Neural cell (in vitro differentiated cells): ENCODE measurements around the gene HOOK1. TPM values are rescaled to one million over a fixed set of nuclear protein-coding genes. Genes with fewer than 3 reads are reported as not detected.

Source experiments
- H2AFZ ChIP-seq: fragments of 200-600, 300-800 bp; sonication (generic), shearing (Covaris generic); 2 replicates; pipeline ENCODE4 v1.6.0; 2014; ENCODE audit warnings: low read depth, mild to moderate bottlenecking, antibody characterized with exemption, low read length, moderate library complexity
- H3F3A ChIP-seq: fragments of 200-600 bp; shearing (Covaris generic); 2 replicates; pipeline ENCODE4 v1.6.1; 2016; ENCODE audit warnings: mild to moderate bottlenecking, moderate library complexity, mixed read lengths, antibody characterized with exemption, low read length; ENCODE audit not compliant: insufficient read depth, poor library complexity, severe bottlenecking
- H3K27ac ChIP-seq: fragments of 200-600, 300-800 bp; sonication (generic), shearing (Covaris generic); 2 replicates; pipeline ENCODE4 v1.5.1; 2014; ENCODE audit warnings: mild to moderate bottlenecking, low read length, moderate library complexity
- H3K27me3 ChIP-seq: fragments of 300-800, 200-600 bp; sonication (generic), shearing (Covaris generic); 2 replicates; pipeline ENCODE4 v1.6.0; 2014; ENCODE audit warnings: mild to moderate bottlenecking, low read depth, low read length, moderate library complexity; ENCODE audit not compliant: insufficient read depth
- H3K36me3 ChIP-seq: fragments of 300-800, 200-600 bp; sonication (generic), shearing (Covaris generic); 2 replicates; pipeline ENCODE4 v1.5.1; 2014; ENCODE audit warnings: mild to moderate bottlenecking, antibody characterized with exemption, low read length, moderate library complexity; ENCODE audit not compliant: insufficient read depth
- H3K4me2 ChIP-seq: fragments of 300-800, 200-600 bp; sonication (generic), shearing (Covaris generic); 2 replicates; pipeline ENCODE4 v1.6.0; 2014; ENCODE audit warnings: mild to moderate bottlenecking, low read length
- H3K4me3 ChIP-seq: fragments of 300-800, 200-600 bp; sonication (generic), shearing (Covaris generic); 2 replicates; pipeline ENCODE4 v1.5.1; 2014; ENCODE audit warnings: mild to moderate bottlenecking, low read length, moderate library complexity
- H3K79me2 ChIP-seq: fragments of 200-600 bp; shearing (Covaris generic); replicated peaks from 2 replicates; pipeline ENCODE4 v1.6.0; 2014; ENCODE audit warnings: mild to moderate bottlenecking, low read length, moderate library complexity; ENCODE audit not compliant: insufficient read depth
- H3K9ac ChIP-seq: fragments of 300-800, 200-600 bp; sonication (generic), shearing (Covaris generic); 2 replicates; pipeline ENCODE4 v1.6.1; 2016; ENCODE audit warnings: mild to moderate bottlenecking, low read length, mixed read lengths
- H3K9me2 ChIP-seq: fragments of 200-600 bp; shearing (Covaris generic); 2 replicates; pipeline ENCODE4 v1.6.1; 2016; ENCODE audit warnings: mild to moderate bottlenecking, low read length, mixed read lengths; ENCODE audit not compliant: insufficient read depth
- H3K9me3 ChIP-seq: fragments of 200-600, 300-800 bp; sonication (generic), shearing (Covaris generic); 2 replicates; pipeline ENCODE4 v1.6.1; 2016; ENCODE audit warnings: mild to moderate bottlenecking, mixed run types, low read length, moderate library complexity, mixed read lengths
- H4K20me1 ChIP-seq: fragments of 200-600 bp; shearing (Covaris generic); 2 replicates; pipeline ENCODE4 v1.6.1; 2016; ENCODE audit warnings: mild to moderate bottlenecking, mixed run types; ENCODE audit not compliant: insufficient read depth
- EP300 ChIP-seq: fragments of 450-650 bp; conservative IDR thresholded peaks from 2 replicates; pipeline ENCODE4 v1.6.1; 2014; ENCODE audit warnings: antibody characterized with exemption, mild to moderate bottlenecking, moderate library complexity; ENCODE audit not compliant: poor library complexity, severe bottlenecking
- EZH2 ChIP-seq: fragments of 200-600, 300-800 bp; shearing (Covaris generic), sonication (generic); IDR thresholded peaks from 2 replicates; pipeline ENCODE4 v1.6.1; 2014; ENCODE audit warnings: antibody characterized with exemption, low read length, borderline replicate concordance, mild to moderate bottlenecking; ENCODE audit not compliant: insufficient read depth, poor library complexity, severe bottlenecking
- MXI1 ChIP-seq: fragments of 450-650 bp; conservative IDR thresholded peaks from 2 replicates; pipeline ENCODE4 v1.6.1; 2014; ENCODE audit warnings: antibody characterized with exemption, mild to moderate bottlenecking; ENCODE audit not compliant: poor library complexity, severe bottlenecking
- POLR2AphosphoS5 ChIP-seq: IDR thresholded peaks from 2 replicates; pipeline ENCODE4 v1.6.1; 2012
- RAD21 ChIP-seq: fragments of 450-650 bp; conservative IDR thresholded peaks from 2 replicates; pipeline ENCODE4 v1.6.1; 2014; ENCODE audit warnings: antibody characterized with exemption, mild to moderate bottlenecking, moderate library complexity
- SMC3 ChIP-seq: fragments of 450-650 bp; conservative IDR thresholded peaks from 2 replicates; pipeline ENCODE4 v1.6.1; 2014; ENCODE audit warnings: antibody characterized with exemption, mild to moderate bottlenecking, moderate library complexity; ENCODE audit not compliant: poor library complexity
- TAF1 ChIP-seq: IDR thresholded peaks from 2 replicates; pipeline ENCODE4 v1.6.1; 2012; ENCODE audit warnings: low read depth
- polyA plus RNA-seq: library from polyadenylated mRNA; depleted of rRNA; stranded (reverse); fragments of >200 nt; gene quantifications from 2 replicates; pipeline ENCODE4 v1.2.3, GENCODE V29; 2014
- TF ChIP-seq, protein P1 (sequence below): fragments of 450-650 bp; IDR thresholded peaks from 2 replicates; pipeline ENCODE4 v1.5.1; 2014; ENCODE audit warnings: antibody characterized with exemption, mild to moderate bottlenecking, moderate library complexity; ENCODE audit not compliant: poor library complexity, severe bottlenecking
- TF ChIP-seq, protein P2 (sequence below): IDR thresholded peaks from 2 replicates; pipeline ENCODE4 v1.6.1; 2012; ENCODE audit warnings: borderline replicate concordance

The HOOK1 gene
- polyA plus RNA-seq, 1 donor from 2014 or later: 27.5 TPM

DNA sequence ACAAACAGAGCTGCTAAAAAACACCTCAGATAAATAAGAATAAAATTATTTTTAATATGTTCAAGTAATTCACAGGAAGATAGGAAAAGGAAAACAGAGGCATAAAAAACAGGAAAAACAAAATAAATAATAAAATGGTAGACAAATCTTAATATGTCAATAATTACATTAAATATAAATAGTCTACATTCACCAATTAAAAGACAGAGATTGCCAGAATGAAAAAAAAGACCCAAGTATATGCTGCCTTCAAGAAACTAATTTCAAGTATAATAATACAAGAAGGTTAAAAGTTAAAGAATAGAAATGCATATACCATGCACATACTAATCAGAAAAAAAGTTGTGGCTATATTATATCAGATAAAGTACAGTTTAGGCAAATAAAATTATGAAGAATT is 109.9 kb downstream of the HOOK1 start:
- no peaks in the 10 kb centered on the region for H3K27me3 ChIP-seq
- no peak overlapping the region for H3K27ac ChIP-seq
- no peaks in the 10 kb centered on the region for H3F3A ChIP-seq
- no peaks in the 10 kb centered on the region for H3K9me3 ChIP-seq
- H3K9me2 ChIP-seq: no peaks in the 10 kb centered on the region
- H2AFZ ChIP-seq: no peak overlapping the region
- H3K4me3 ChIP-seq: no peak overlapping the region
- no peak for TF ChIP-seq EZH2
- TF ChIP-seq, protein P1, sequence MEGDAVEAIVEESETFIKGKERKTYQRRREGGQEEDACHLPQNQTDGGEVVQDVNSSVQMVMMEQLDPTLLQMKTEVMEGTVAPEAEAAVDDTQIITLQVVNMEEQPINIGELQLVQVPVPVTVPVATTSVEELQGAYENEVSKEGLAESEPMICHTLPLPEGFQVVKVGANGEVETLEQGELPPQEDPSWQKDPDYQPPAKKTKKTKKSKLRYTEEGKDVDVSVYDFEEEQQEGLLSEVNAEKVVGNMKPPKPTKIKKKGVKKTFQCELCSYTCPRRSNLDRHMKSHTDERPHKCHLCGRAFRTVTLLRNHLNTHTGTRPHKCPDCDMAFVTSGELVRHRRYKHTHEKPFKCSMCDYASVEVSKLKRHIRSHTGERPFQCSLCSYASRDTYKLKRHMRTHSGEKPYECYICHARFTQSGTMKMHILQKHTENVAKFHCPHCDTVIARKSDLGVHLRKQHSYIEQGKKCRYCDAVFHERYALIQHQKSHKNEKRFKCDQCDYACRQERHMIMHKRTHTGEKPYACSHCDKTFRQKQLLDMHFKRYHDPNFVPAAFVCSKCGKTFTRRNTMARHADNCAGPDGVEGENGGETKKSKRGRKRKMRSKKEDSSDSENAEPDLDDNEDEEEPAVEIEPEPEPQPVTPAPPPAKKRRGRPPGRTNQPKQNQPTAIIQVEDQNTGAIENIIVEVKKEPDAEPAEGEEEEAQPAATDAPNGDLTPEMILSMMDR: no peak
- no peak for TF ChIP-seq SMC3
- no peak for TF ChIP-seq TAF1
- TF ChIP-seq RAD21: no peak
- TF ChIP-seq POLR2AphosphoS5: no peak
- TF ChIP-seq EP300: no peak
- no peak for TF ChIP-seq MXI1
- TF ChIP-seq, protein P2, sequence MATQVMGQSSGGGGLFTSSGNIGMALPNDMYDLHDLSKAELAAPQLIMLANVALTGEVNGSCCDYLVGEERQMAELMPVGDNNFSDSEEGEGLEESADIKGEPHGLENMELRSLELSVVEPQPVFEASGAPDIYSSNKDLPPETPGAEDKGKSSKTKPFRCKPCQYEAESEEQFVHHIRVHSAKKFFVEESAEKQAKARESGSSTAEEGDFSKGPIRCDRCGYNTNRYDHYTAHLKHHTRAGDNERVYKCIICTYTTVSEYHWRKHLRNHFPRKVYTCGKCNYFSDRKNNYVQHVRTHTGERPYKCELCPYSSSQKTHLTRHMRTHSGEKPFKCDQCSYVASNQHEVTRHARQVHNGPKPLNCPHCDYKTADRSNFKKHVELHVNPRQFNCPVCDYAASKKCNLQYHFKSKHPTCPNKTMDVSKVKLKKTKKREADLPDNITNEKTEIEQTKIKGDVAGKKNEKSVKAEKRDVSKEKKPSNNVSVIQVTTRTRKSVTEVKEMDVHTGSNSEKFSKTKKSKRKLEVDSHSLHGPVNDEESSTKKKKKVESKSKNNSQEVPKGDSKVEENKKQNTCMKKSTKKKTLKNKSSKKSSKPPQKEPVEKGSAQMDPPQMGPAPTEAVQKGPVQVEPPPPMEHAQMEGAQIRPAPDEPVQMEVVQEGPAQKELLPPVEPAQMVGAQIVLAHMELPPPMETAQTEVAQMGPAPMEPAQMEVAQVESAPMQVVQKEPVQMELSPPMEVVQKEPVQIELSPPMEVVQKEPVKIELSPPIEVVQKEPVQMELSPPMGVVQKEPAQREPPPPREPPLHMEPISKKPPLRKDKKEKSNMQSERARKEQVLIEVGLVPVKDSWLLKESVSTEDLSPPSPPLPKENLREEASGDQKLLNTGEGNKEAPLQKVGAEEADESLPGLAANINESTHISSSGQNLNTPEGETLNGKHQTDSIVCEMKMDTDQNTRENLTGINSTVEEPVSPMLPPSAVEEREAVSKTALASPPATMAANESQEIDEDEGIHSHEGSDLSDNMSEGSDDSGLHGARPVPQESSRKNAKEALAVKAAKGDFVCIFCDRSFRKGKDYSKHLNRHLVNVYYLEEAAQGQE: no peak
- no peaks in the 10 kb centered on the region for H3K79me2 ChIP-seq
- H3K36me3 ChIP-seq: no peaks in the 10 kb centered on the region
- H4K20me1 ChIP-seq: no peaks in the 10 kb centered on the region
- no peak overlapping the region for H3K9ac ChIP-seq
- no peak overlapping the region for H3K4me2 ChIP-seq

Other genes with a start within 250 kb of the HOOK1 start
- gene CYP2J2, start 111.8 kb downstream of the HOOK1 start, polyA plus RNA-seq: not detected in 2 replicates